ENCODE data around the gene TECPR1. TPM values are rescaled to one million over a fixed set of nuclear protein-coding genes. Genes with fewer than 3 reads are reported as not detected.

Gene TECPR1
- total RNA-seq, 1 experiment from 2014 or later: 13.9 TPM

DNA sequence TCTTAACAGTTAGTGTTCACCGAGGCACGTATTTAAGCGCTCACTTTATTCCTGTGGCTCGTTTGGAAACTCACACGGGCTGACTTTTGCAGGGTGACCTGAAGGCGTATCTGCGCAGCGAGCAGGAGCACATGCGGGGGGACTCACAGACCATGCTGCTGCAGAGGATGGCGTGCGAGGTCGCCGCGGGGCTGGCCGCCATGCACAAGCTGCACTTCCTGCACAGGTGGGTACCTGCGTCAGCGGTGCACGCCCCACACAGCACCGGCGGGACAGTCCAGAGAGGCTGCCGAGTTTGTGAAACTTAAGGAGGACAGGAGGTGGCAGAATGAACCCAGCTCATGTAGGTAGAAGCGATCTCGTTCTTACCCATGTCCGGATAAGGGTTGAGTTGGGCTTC lies 80.6 kb downstream of the TECPR1 start:
- Mint-ChIP-seq H3K4me3 (no peak overlapping the region), H3K9me3 (no peaks in the 10 kb centered on the region), H3K4me1 (peaks cover 14 to 18% of the 10 kb centered on the region in 2 experiments), H3K27me3 (ENCODE audit: low read depth) (no peaks in the 10 kb centered on the region), H3K36me3 (ENCODE audit: insufficient read depth in 1 of 3, low read depth in 3 of 3) (peaks cover 10 to 22% (median 13%) of the 10 kb centered on the region in 3 experiments; a peak in 6 of 7 replicates), H3K27ac (no peak overlapping the region)
- Histone ChIP-seq H4K8ac (replicated peaks; ENCODE audit: insufficient read length, low read depth, low read length) (no peak overlapping the region), H3K23me2 (ENCODE audit: insufficient read length, low read depth, low read length, poor library complexity, severe bottlenecking) (no peaks in the 10 kb centered on the region), H3K56ac (ENCODE audit: insufficient read length, low read depth, low read length) (no peak overlapping the region), H2BK20ac (ENCODE audit: low read depth, low read length, poor library complexity, severe bottlenecking) (no peak overlapping the region), H3K14ac (ENCODE audit: insufficient read depth, low read length) (no peak overlapping the region), H3K9ac (ENCODE audit: extremely low read depth, insufficient read length, low read length) (no peak overlapping the region), H3T11ph (ENCODE audit: low read length) (no peak overlapping the region), H2BK120ac (ENCODE audit: low read depth, low read length, poor library complexity, severe bottlenecking) (no peak overlapping the region), H3K27ac (ENCODE audit: insufficient read length, low read depth, low read length) (no peak overlapping the region), H3K4me2 (ENCODE audit: insufficient read depth, insufficient read length, low read length) (no peak overlapping the region), H3K27me3 (ENCODE audit: insufficient read depth, low read length) (no peaks in the 10 kb centered on the region), H3K79me2 (ENCODE audit: insufficient read depth, low read length) (no peaks in the 10 kb centered on the region), H2AFZ (ENCODE audit: low read length) (no peak overlapping the region), H3K79me1 (ENCODE audit: insufficient read depth, low read depth, low read length, poor library complexity, severe bottlenecking) (no peaks in the 10 kb centered on the region), H3K23ac (ENCODE audit: insufficient read length, low read depth, low read length) (no peak overlapping the region), H3K18ac (ENCODE audit: insufficient read length, low read depth, low read length) (no peak overlapping the region), H4K20me1 (ENCODE audit: control insufficient read depth, insufficient read depth, insufficient read length) (no peaks in the 10 kb centered on the region), H4K5ac (ENCODE audit: insufficient read length, low read depth, low read length) (no peak overlapping the region), H2AK5ac (ENCODE audit: insufficient read length, low read length) (no peak overlapping the region), H3K4me1 (ENCODE audit: insufficient read depth, low read length) (no peaks in the 10 kb centered on the region), H4K91ac (ENCODE audit: insufficient read length, low read depth, low read length) (no peak overlapping the region), H3K4ac (ENCODE audit: low read depth, low read length) (no peak overlapping the region), H3K9me3 (ENCODE audit: control insufficient read depth, low read depth, low read length) (no peaks in the 10 kb centered on the region), H2BK12ac (ENCODE audit: insufficient read length, low read depth, low read length) (no peak overlapping the region), H2BK5ac (ENCODE audit: insufficient read length, low read length) (no peak overlapping the region), H2BK15ac (ENCODE audit: low read depth, low read length) (no peak overlapping the region)
- TF ChIP-seq, protein P1, sequence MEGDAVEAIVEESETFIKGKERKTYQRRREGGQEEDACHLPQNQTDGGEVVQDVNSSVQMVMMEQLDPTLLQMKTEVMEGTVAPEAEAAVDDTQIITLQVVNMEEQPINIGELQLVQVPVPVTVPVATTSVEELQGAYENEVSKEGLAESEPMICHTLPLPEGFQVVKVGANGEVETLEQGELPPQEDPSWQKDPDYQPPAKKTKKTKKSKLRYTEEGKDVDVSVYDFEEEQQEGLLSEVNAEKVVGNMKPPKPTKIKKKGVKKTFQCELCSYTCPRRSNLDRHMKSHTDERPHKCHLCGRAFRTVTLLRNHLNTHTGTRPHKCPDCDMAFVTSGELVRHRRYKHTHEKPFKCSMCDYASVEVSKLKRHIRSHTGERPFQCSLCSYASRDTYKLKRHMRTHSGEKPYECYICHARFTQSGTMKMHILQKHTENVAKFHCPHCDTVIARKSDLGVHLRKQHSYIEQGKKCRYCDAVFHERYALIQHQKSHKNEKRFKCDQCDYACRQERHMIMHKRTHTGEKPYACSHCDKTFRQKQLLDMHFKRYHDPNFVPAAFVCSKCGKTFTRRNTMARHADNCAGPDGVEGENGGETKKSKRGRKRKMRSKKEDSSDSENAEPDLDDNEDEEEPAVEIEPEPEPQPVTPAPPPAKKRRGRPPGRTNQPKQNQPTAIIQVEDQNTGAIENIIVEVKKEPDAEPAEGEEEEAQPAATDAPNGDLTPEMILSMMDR (conservative IDR thresholded peaks at IDR 0.05): no peak
- no CpG with 5 or more reads among the region's 24 CpGs for WGBS (ENCODE audit: extremely low coverage, insufficient read length, low lambda C conversion rate)
- DNase-seq: no peak
